Sigmoid colon (tissue), 7 donors: Measurements from ENCODE around the gene KCNJ9. TPM values are rescaled to one million over a fixed set of nuclear protein-coding genes. Genes with fewer than 3 reads are reported as not detected.
A peak's percentile ranks its signal among the peaks of the same experiment; 100 is the strongest.
"Not testable (repeated sequence)": the region's sequence is repeated elsewhere in the genome, so short reads cannot be mapped to it uniquely, and the experiment has no call there.

Source experiments
- DNase-seq: peaks from one replicate; pipeline ENCODE4 v3.0.0-alpha.2; 2019
- H3K27ac ChIP-seq, 4 donors: fragments of 200-600 bp; sonication (generic); one replicate each; pipeline ENCODE4 v1.5.1; 2016 to 2019; ENCODE audit warnings: mild to moderate bottlenecking in 1 of 4
- H3K27me3 ChIP-seq, 3 donors: fragments of 200-600 bp; sonication (generic); one replicate each; pipeline ENCODE4 v1.5.1; 2019; ENCODE audit warnings: mild to moderate bottlenecking in 1 of 3
- H3K36me3 ChIP-seq, 4 donors: fragments of 200-600 bp; sonication (generic); one replicate each; pipeline ENCODE4 v1.5.1; 2016 to 2019
- H3K4me1 ChIP-seq, 4 donors: fragments of 200-600 bp; sonication (generic); one replicate each; pipeline ENCODE4 v1.5.1; 2017 to 2019
- H3K4me3 ChIP-seq, 4 donors: fragments of 200-600 bp; sonication (generic); one replicate each; pipeline ENCODE4 v1.5.1; 2017 to 2019; ENCODE audit warnings: mild to moderate bottlenecking in 2 of 4, moderate library complexity in 1 of 4
- H3K9me3 ChIP-seq, 4 donors: fragments of 200-600 bp in 3 of 4; sonication (generic) in 3 of 4; one replicate each; pipeline versions ENCODE4 v1.5.1 to v1.6.1; 2013 to 2019
- CTCF ChIP-seq, 4 experiments: fragments of 450-650 bp in 3 of 4; fragments of 200-600 bp in 1 of 4; IDR thresholded peaks; one replicate each; pipeline ENCODE4 v1.5.1; 2016 to 2019; ENCODE audit warnings: antibody characterized with exemption in 4 of 4, mild to moderate bottlenecking in 3 of 4, moderate library complexity in 2 of 4
- EP300 ChIP-seq, 4 donors: sonication (generic); formaldehyde crosslinking; IDR thresholded peaks; one replicate each; pipeline ENCODE4 v1.6.1; 2017; ENCODE audit warnings: antibody characterized with exemption in 4 of 4
- POLR2A ChIP-seq, 2 donors: fragments of 450-650 bp; IDR thresholded peaks; one replicate each; pipeline ENCODE4 v1.6.1; 2016; ENCODE audit warnings: antibody characterized with exemption in 2 of 2, mild to moderate bottlenecking in 2 of 2, moderate library complexity in 2 of 2
- POLR2AphosphoS5 ChIP-seq, 4 donors: sonication (generic); formaldehyde crosslinking; IDR thresholded peaks; one replicate each; pipeline ENCODE4 v1.6.1; 2017; ENCODE audit warnings: antibody characterized with exemption in 4 of 4
- WGBS, 2 donors: extraction: QIAGEN DNeasy Blood & Tissue Kit; methylation state at CpG; one replicate each; pipeline ENCODE4 v1.1.7; 2013; 5-methylcytosine and 5-hydroxymethylcytosine counted together
- intact Hi-C: fragments of 100-400 bp; cut with DNase I; formaldehyde crosslinking; loops from one replicate; pipeline ENCODE4 v1.15.1; 2023
- polyA plus RNA-seq, 3 donors: library from polyadenylated mRNA; stranded (reverse); fragments of 200-250 nt; gene quantifications; one replicate each; pipeline ENCODE4 v1.2.3, GENCODE V29; 2013
- total RNA-seq, 4 donors: library from RNA; depleted of rRNA; stranded (reverse); fragments of >200 nt; gene quantifications; one replicate each; pipeline ENCODE4 v1.1.0, GENCODE V29; 2016
- donor health status: healthy with polysubstance abuse.
- donor health status: Bipolar disorder and iron deficiency.
- donor health status: healthy.

The KCNJ9 gene
- total and polyA plus RNA-seq, 7 donors: under 0.01 to 0.36 (median 0.27) TPM; not detected in 2

GRCh38 chr1:160045653-160046052 lies 35.7 kb upstream of the KCNJ9 start:
- TF ChIP-seq POLR2AphosphoS5 (IDR thresholded peaks at IDR 0.05): no peak
- no peak overlapping the region for H3K27ac ChIP-seq

DNA sequence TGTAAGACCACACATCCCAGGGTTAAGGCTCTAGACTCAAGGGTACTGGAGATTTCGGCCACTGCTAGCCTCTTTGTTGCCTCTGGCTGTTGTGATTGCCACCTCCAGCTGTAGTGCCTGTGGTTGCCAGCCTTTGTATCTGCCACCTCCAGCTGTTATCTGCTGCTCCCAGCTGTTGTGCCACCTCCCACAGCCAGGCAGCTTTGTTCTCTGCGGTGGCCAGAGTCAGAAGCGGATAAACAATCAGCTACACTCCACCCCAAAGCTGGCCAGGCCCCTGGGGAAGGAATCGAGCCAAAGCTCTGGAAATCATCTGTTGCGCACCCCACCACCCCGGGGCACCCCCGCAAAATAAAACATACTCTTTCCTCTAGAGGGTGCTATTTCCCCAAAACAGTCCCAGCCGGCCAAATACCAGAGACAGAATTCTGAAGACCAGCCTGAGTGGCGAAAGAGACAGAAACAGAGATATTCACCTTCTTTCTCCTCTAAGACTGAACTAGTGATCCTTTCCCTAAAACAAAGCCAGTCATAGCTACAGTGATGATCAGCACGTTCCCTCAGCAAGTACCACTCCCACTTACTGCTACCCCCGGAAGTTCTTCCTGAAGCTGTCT lies 34.7 kb upstream of the KCNJ9 start:
- Histone ChIP-seq H3K27me3 (no peaks in the 10 kb centered on the region), H3K4me3 (peak overlapping the region in 1 of 4 donors; percentile 7), H3K36me3 (no peaks in the 10 kb centered on the region), H3K27ac (peak overlapping the region in 3 of 4 donors; percentile 13 to 42 (median 37)), H3K9me3 (no peaks in the 10 kb centered on the region), H3K4me1 (peaks cover 0 to 26% (median 15%) of the 10 kb centered on the region in 4 donors)
- 4 to 7% methylated on average over 11 of the region's 11 CpGs for WGBS, 2 donors
- DNase-seq: peak; percentile 90
- peak; percentile 69 to 77 (median 72) for TF ChIP-seq CTCF (IDR thresholded peaks at IDR 0.05)
- TF ChIP-seq POLR2AphosphoS5 (IDR thresholded peaks at IDR 0.05): peak; percentile 26 to 72 (median 50)
- no peak for TF ChIP-seq POLR2A (IDR thresholded peaks at IDR 0.05)
- no peak for TF ChIP-seq EP300 (IDR thresholded peaks at IDR 0.05)
- intact Hi-C loops: loop anchor here (2.0 kb wide), 1 partner anchor 38 kb away; no protein-coding TSS in a partner anchor

More at GRCh38 chr1:160045653-160046052, 35.7 kb upstream of the KCNJ9 start:
- DNase-seq: no peak
- no peak overlapping the region for H3K4me3 ChIP-seq
- intact Hi-C loops: loop anchor here (2.0 kb wide), 1 partner anchor 39 kb away; no protein-coding TSS in a partner anchor
- H3K9me3 ChIP-seq: no peaks in the 10 kb centered on the region
- H3K27me3 ChIP-seq: no peaks in the 10 kb centered on the region
- no peaks in the 10 kb centered on the region for H3K36me3 ChIP-seq
- peaks cover 0 to 24% (median 15%) of the 10 kb centered on the region in 4 donors for H3K4me1 ChIP-seq
- WGBS, 2 donors: 17 to 61% methylated on average over 2 of the region's 2 CpGs

GRCh38 chr1:160047111-160047991 lies 34.0 kb upstream of the KCNJ9 start:
- Histone ChIP-seq H3K4me1 (peaks cover 0 to 26% (median 15%) of the 10 kb centered on the region in 4 donors), H3K27ac (peak overlapping the region in 3 of 4 donors; percentile 13 to 42 (median 37)), H3K36me3 (no peaks in the 10 kb centered on the region), H3K9me3 (no peaks in the 10 kb centered on the region), H3K27me3 (no peaks in the 10 kb centered on the region), H3K4me3 (peak overlapping the region in 1 of 4 donors; percentile 7)
- WGBS, 2 donors: 64 to 74% methylated on average over 9 of the region's 9 CpGs
- intact Hi-C loops: loop anchor here (2.0 kb wide), 1 partner anchor 37 kb away; no protein-coding TSS in a partner anchor
- no peak for DNase-seq
- TF ChIP-seq EP300 (IDR thresholded peaks at IDR 0.05): no peak
- no peak for TF ChIP-seq POLR2AphosphoS5 (IDR thresholded peaks at IDR 0.05)
- TF ChIP-seq CTCF (IDR thresholded peaks at IDR 0.05): no peak
- TF ChIP-seq POLR2A (IDR thresholded peaks at IDR 0.05): no peak

DNA sequence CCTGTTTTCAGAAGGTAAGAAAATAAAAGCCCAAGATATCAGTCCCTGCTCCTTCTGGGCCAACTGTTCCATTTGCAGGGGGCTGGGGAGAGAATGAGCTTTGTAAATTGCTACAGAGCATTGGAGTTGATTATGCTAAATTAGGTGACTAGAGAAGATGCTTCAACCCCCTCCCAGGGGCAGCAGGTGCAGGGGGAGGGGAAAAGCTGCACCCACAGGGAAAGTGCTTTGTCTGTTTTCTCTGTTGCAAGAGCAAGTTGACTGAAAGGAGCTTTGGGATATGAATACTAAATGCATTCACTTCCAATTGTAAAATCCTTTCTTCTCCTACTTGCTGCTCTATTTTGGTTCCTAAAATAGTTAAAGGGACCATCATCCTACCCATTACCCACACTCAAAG lies 33.0 kb upstream of the KCNJ9 start:
- Histone ChIP-seq H3K9me3 (no peaks in the 10 kb centered on the region), H3K4me1 (peaks cover 0 to 26% (median 15%) of the 10 kb centered on the region in 4 donors), H3K4me3 (no peak overlapping the region), H3K27me3 (no peaks in the 10 kb centered on the region), H3K27ac (no peak overlapping the region), H3K36me3 (no peaks in the 10 kb centered on the region)
- intact Hi-C loops: no loop called here
- DNase-seq: no peak
- TF ChIP-seq EP300 (IDR thresholded peaks at IDR 0.05) (no peak), POLR2A (IDR thresholded peaks at IDR 0.05) (no peak), POLR2AphosphoS5 (IDR thresholded peaks at IDR 0.05) (no peak), CTCF (IDR thresholded peaks at IDR 0.05) (no peak)

DNA sequence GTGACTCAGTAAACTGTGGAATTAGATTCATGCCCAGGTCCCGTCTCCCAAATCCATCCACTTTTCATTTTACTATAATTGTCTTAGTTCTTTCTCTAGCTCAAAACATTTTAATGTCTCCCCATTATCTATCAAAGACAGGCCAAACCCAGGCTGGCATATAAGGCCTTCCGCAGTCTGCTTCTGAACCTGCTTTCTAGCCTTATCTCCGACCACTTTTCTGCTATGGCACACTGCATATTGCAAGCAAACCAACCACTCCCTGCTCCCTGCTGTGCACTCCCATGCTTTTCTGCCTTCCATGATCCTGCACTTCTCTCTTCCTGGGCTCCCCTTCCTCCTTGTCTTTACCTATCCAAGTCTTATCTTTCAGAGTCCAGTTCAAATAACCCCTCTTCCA lies 32.2 kb upstream of the KCNJ9 start:
- no peak for DNase-seq
- Histone ChIP-seq H3K9me3 (no peaks in the 10 kb centered on the region), H3K4me3 (no peak overlapping the region), H3K36me3 (no peaks in the 10 kb centered on the region), H3K27me3 (no peaks in the 10 kb centered on the region), H3K27ac (no peak overlapping the region), H3K4me1 (peaks cover 0 to 26% (median 15%) of the 10 kb centered on the region in 4 donors)
- 82 to 89% methylated on average over 3 of the region's 3 CpGs for WGBS, 2 donors
- intact Hi-C loops: no loop called here
- TF ChIP-seq POLR2AphosphoS5 (IDR thresholded peaks at IDR 0.05) (no peak), CTCF (IDR thresholded peaks at IDR 0.05) (no peak)

GRCh38 chr1:160050182-160050581 lies 31.2 kb upstream of the KCNJ9 start:
- intact Hi-C loops, H3K9me3 ChIP-seq, H3K4me3 ChIP-seq, DNase-seq, H3K27me3 ChIP-seq, H3K36me3 ChIP-seq, H3K27ac ChIP-seq: not testable (repeated sequence)
- WGBS, 2 donors: 62 to 74% methylated on average over 2 of the region's 2 CpGs
- peaks cover 0 to 26% (median 15%) of the 10 kb centered on the region in 4 donors for H3K4me1 ChIP-seq
